Activated naive CD8-positive, alpha-beta T cell treated with anti-CD3 and anti-CD28 coated beads, Interleukin-2, amount 10 ng/mL, durations not matched to agents 7 days and 5 days (primary cell): ENCODE measurements around the gene LRTM2. TPM values are rescaled to one million over a fixed set of nuclear protein-coding genes. Genes with fewer than 3 reads are reported as not detected.

Experiments used
- ATAC-seq: fragments of 150-1000 bp; cut with Tn5 transposase; one replicate; pipeline ENCODE4 v1.10.0; 2021; ENCODE audit warnings: low read depth, moderate library complexity
- POLR2A ChIA-PET: fragments of 350-600 bp; sonication (Branson Sonifier 250); formaldehyde crosslinking; loops from one replicate; lab custom pipeline; 2021; ENCODE audit warnings: antibody characterized with exemption; lab: Charles Lee
- DNase-seq: peaks from one replicate; pipeline ENCODE4 v3.0.0; 2021
- H3K27ac Mint-ChIP-seq: one replicate; pipeline ENCODE4 v1.8.0; 2022; ENCODE audit warnings: mild to moderate bottlenecking, mixed read lengths
- H3K27me3 Mint-ChIP-seq: one replicate; pipeline ENCODE4 v1.8.0; 2022; ENCODE audit warnings: mild to moderate bottlenecking, moderate library complexity, mixed read lengths
- H3K36me3 Mint-ChIP-seq: one replicate; pipeline ENCODE4 v1.8.0; 2021; ENCODE audit warnings: mild to moderate bottlenecking, mixed read lengths
- H3K4me1 Mint-ChIP-seq: one replicate; pipeline ENCODE4 v1.8.0; 2021; ENCODE audit warnings: mixed read lengths
- H3K4me3 Mint-ChIP-seq: one replicate; pipeline ENCODE4 v1.8.0; 2022; ENCODE audit warnings: mild to moderate bottlenecking, moderate library complexity, mixed read lengths
- H3K9me3 Mint-ChIP-seq: one replicate; pipeline ENCODE4 v1.8.0; 2021; ENCODE audit warnings: mixed read lengths
- total RNA-seq, 2 experiments: library from RNA; stranded (reverse); gene quantifications; one replicate each; pipeline ENCODE4 v1.2.3, GENCODE V29; 2021

LRTM2 gene
- total RNA-seq, 2 experiments from 2014 or later, result not detected

GRCh38 chr12:1869145-1869544 is 48.8 kb downstream of the LRTM2 start:
- H3K9me3 Mint-ChIP-seq, result peaks cover 1% of the 10 kb centered on the region
- H3K4me1 Mint-ChIP-seq, result no peaks in the 10 kb centered on the region
- H3K4me3 Mint-ChIP-seq, result no peak overlapping the region
- H3K36me3 Mint-ChIP-seq, result no peaks in the 10 kb centered on the region
- H3K27ac Mint-ChIP-seq, result no peak overlapping the region
- DNase-seq, result no peak
- POLR2A ChIA-PET, result no interaction called here
- peaks cover 21% of the 10 kb centered on the region for H3K27me3 Mint-ChIP-seq
- no peak for ATAC-seq

GRCh38 chr12:1870086-1870485 is 49.7 kb downstream of the LRTM2 start:
- Mint-ChIP-seq H3K9me3 (peaks cover 1% of the 10 kb centered on the region), H3K4me1 (no peaks in the 10 kb centered on the region)
- DNase-seq, result no peak

DNA sequence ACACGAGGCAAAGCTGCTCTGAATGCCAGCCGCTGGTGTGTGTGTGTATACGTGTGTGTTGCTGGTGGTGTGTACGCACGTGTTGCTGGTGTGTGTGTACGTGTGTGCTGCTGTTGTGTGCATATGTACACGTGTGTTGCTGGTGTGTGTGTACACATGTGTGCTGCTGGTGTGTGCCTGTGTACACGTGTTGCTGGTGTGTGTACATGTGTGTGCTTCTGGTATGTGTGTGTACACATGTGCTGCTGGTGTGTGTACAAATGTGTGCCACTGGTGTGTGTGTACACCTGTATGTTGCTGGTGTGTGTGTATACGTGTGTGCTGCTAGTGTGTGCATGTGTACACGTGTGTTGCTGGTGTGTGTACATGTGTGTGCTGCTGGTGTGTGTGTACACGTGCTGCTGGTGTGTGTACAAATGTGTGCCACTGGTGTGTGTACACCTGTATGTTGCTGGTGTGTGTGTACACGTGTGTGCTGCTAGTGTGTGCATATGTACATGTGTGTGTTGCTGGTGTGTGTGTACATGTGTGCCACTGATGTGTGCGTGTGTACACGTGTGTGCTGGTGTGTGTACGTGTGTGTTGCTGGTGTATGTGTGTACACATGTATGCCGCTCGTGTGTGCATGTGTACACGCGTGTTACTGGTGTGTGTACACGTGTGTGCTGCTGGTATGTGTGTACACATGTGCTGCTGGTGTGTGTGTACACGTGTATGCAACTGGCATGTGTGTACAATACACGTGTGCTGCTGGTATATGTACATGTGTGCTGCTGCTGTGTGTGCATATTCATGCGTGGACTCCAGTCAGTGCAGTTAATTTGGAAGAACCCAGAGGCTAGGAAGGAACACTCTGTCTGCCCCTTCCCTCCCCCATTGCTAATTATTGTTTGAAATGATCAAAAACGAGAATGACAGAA is 50.9 kb downstream of the LRTM2 start:
- Mint-ChIP-seq H3K27me3 (peaks cover 13% of the 10 kb centered on the region), H3K4me3 (no peak overlapping the region), H3K36me3 (no peaks in the 10 kb centered on the region), H3K9me3 (peaks cover 1% of the 10 kb centered on the region), H3K27ac (no peak overlapping the region), H3K4me1 (no peaks in the 10 kb centered on the region)
- ATAC-seq, result no peak
- POLR2A ChIA-PET, result no interaction called here
- DNase-seq, result no peak

More at GRCh38 chr12:1870086-1870485, 49.7 kb downstream of the LRTM2 start:
- Mint-ChIP-seq H3K36me3 (no peaks in the 10 kb centered on the region), H3K27me3 (peaks cover 20% of the 10 kb centered on the region), H3K4me3 (no peak overlapping the region), H3K27ac (no peak overlapping the region)
- POLR2A ChIA-PET, result no interaction called here
- ATAC-seq, result no peak

GRCh38 chr12:1872001-1872400 is 51.6 kb downstream of the LRTM2 start:
- Mint-ChIP-seq H3K27me3 (peaks cover 8% of the 10 kb centered on the region), H3K4me3 (no peak overlapping the region), H3K27ac (no peak overlapping the region), H3K36me3 (no peaks in the 10 kb centered on the region), H3K4me1 (no peaks in the 10 kb centered on the region), H3K9me3 (peaks cover 1% of the 10 kb centered on the region)
- DNase-seq, result no peak
- POLR2A ChIA-PET, result no interaction called here
- no peak for ATAC-seq

DNA sequence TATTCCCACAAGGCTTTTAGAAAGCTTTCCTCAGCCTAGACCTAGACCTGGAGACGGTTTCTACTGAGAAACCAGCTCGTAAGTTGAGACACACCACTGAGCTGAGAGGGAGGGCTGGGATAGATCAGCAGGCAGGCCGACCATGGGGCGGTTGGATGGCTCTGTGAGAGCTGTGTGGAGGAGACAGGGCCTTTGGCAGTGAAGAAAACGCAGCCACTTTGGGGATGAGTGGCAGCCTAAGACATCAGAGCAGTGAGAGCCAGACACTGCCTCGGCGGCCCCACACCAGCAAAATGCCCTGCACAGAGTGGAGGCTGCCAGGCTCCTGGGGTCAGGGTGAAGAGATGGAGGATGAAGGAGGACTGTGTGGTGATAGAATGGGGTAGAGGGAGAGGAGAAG is 52.1 kb downstream of the LRTM2 start:
- ATAC-seq, result no peak
- no peaks in the 10 kb centered on the region for H3K36me3 Mint-ChIP-seq
- no peak overlapping the region for H3K4me3 Mint-ChIP-seq
- no peak for DNase-seq
- peaks cover 4% of the 10 kb centered on the region for H3K27me3 Mint-ChIP-seq
- no peak overlapping the region for H3K27ac Mint-ChIP-seq
- peaks cover 1% of the 10 kb centered on the region for H3K9me3 Mint-ChIP-seq
- POLR2A ChIA-PET, result no interaction called here
- no peaks in the 10 kb centered on the region for H3K4me1 Mint-ChIP-seq

- H3K4me1 Mint-ChIP-seq, result no peaks in the 10 kb centered on the region
- H3K4me3 Mint-ChIP-seq, result no peak overlapping the region
- DNase-seq (no peak), ATAC-seq (no peak)
- POLR2A ChIA-PET, result no interaction called here
- no peak overlapping the region for H3K27ac Mint-ChIP-seq
- peaks cover 2% of the 10 kb centered on the region for H3K27me3 Mint-ChIP-seq
- H3K36me3 Mint-ChIP-seq, result no peaks in the 10 kb centered on the region
- H3K9me3 Mint-ChIP-seq, result peaks cover 1% of the 10 kb centered on the region
Measured at GRCh38 chr12:1873531-1874510, 53.5 kb downstream of the LRTM2 start.

GRCh38 chr12:1875608-1876007 is 55.2 kb downstream of the LRTM2 start:
- Mint-ChIP-seq H3K27ac (no peak overlapping the region), H3K9me3 (no peaks in the 10 kb centered on the region), H3K27me3 (peaks cover 2% of the 10 kb centered on the region), H3K4me1 (no peaks in the 10 kb centered on the region), H3K36me3 (no peaks in the 10 kb centered on the region), H3K4me3 (no peak overlapping the region)
- POLR2A ChIA-PET, result no interaction called here
- ATAC-seq (no peak), DNase-seq (no peak)

- H3K9me3 Mint-ChIP-seq, result no peaks in the 10 kb centered on the region
- H3K27me3 Mint-ChIP-seq, result peaks cover 2% of the 10 kb centered on the region
- no peak for DNase-seq
- H3K4me3 Mint-ChIP-seq, result no peak overlapping the region
- no peaks in the 10 kb centered on the region for H3K36me3 Mint-ChIP-seq
- H3K27ac Mint-ChIP-seq, result no peak overlapping the region
- no peaks in the 10 kb centered on the region for H3K4me1 Mint-ChIP-seq
- ATAC-seq, result no peak
- POLR2A ChIA-PET, result no interaction called here
Measured at GRCh38 chr12:1876086-1876485, 55.7 kb downstream of the LRTM2 start.

GRCh38 chr12:1877169-1877878 is 57.0 kb downstream of the LRTM2 start:
- Mint-ChIP-seq H3K36me3 (no peaks in the 10 kb centered on the region), H3K9me3 (no peaks in the 10 kb centered on the region), H3K27me3 (peaks cover 2% of the 10 kb centered on the region), H3K27ac (no peak overlapping the region), H3K4me1 (no peaks in the 10 kb centered on the region), H3K4me3 (no peak overlapping the region)
- DNase-seq, result no peak
- POLR2A ChIA-PET, result no interaction called here
- ATAC-seq, result no peak

DNA sequence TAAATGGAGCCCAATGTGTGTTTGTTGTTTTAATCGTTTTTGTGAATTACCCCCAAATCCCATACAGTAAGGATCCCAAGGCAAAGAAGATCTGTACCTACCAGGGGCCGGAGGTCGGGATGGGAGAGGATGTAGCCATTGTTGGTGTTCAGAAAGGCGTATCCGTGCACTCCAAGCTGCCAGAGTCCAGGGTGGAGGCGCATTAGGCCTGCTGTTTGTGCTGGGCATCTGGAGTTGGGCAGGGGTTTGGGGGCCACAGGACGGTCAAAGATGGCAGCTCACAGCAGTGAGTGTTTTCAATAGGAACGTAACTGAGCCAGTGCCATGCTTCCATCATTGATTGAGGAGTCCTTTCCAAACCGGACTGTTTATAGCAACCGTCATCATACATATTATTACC is 57.8 kb downstream of the LRTM2 start:
- H3K36me3 Mint-ChIP-seq, result no peaks in the 10 kb centered on the region
- no peak overlapping the region for H3K4me3 Mint-ChIP-seq
- POLR2A ChIA-PET, result no interaction called here
- no peak for DNase-seq
- no peak overlapping the region for H3K27ac Mint-ChIP-seq
- no peaks in the 10 kb centered on the region for H3K9me3 Mint-ChIP-seq
- no peak for ATAC-seq
- H3K27me3 Mint-ChIP-seq, result no peaks in the 10 kb centered on the region
- H3K4me1 Mint-ChIP-seq, result no peaks in the 10 kb centered on the region

DNA sequence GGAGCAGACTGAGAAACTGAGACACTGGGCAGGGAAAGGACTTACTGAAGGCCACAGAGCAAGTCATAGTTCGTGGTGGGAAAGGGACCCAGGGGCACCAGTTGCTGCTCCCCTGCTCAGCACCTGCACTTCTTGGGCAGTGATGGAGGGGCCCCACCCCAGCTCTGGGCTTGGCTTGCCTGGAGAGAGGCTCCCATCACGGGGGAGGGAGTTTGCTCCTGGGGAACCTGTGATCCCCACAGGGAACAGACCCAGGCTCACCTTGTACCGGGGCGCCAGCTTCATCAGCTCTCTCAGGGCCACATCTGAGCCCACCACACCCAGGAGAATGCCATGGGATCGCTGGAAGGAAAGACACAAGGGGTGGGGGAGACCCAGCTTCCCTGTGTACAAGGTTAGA is 58.3 kb downstream of the LRTM2 start:
- no peak overlapping the region for H3K4me3 Mint-ChIP-seq
- no peak overlapping the region for H3K27ac Mint-ChIP-seq
- no peaks in the 10 kb centered on the region for H3K36me3 Mint-ChIP-seq
- no peaks in the 10 kb centered on the region for H3K9me3 Mint-ChIP-seq
- H3K27me3 Mint-ChIP-seq, result no peaks in the 10 kb centered on the region
- POLR2A ChIA-PET, result no interaction called here
- ATAC-seq, result no peak
- DNase-seq, result no peak
- no peaks in the 10 kb centered on the region for H3K4me1 Mint-ChIP-seq

DNA sequence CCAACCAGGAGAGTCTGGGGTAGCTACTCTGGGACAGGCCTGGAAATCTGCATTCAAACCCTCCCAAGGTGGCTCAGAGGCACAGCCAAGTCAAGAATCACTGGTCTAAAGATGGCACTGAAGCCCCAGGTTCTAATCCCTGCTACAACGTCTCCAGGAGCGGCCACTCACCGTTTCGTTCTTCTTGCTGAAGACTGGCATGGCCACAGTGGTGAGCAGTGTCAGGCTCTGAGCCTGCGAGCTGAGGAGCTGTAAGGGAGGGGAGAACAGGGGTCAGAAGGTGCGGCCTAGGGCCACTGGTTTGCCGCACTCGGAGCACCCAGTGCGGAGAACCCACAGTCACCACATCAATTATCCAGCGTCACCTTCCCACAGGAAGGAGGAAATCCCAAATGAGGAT is 59.3 kb downstream of the LRTM2 start:
- Mint-ChIP-seq H3K27me3 (no peaks in the 10 kb centered on the region), H3K9me3 (no peaks in the 10 kb centered on the region), H3K4me3 (no peak overlapping the region), H3K36me3 (no peaks in the 10 kb centered on the region), H3K4me1 (no peaks in the 10 kb centered on the region), H3K27ac (no peak overlapping the region)
- POLR2A ChIA-PET, result no interaction called here
- no peak for DNase-seq
- no peak for ATAC-seq

DNA sequence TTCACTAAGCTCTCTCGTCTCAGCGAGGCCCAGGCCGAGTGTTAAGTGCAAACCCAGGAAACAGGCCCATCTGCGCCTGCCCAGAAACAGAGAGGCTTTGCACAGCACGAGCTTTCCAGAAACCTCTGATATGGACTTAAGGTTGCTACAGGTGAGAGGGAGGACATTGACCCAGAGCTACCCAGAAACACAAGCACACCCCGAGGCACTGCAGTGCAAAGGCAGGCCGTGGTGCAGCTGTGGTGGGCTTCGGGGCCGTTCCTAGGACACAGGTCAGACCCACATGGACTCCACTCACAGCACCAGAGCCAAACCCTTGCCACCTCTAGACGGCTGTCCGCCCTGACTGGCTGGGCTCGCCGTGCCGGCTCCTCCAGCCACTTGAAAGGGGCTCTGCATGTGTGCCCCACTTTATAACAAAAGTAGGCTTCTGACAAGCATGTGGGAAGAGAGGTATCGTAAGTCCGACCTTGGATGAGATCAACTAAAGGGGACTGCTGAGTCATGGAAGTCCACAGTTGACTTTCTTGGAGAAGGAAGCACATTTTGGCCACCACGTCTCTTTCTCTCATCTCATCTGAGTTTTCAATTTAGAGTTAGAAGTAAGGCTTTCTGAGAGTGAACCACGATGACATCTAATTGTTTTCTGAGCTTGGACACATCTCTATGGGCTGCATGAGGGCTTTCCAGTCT is 59.9 kb downstream of the LRTM2 start:
- H3K27ac Mint-ChIP-seq, result no peak overlapping the region
- H3K4me3 Mint-ChIP-seq, result no peak overlapping the region
- DNase-seq, result no peak
- ATAC-seq, result no peak
- H3K9me3 Mint-ChIP-seq, result no peaks in the 10 kb centered on the region
- no peaks in the 10 kb centered on the region for H3K4me1 Mint-ChIP-seq
- no peaks in the 10 kb centered on the region for H3K27me3 Mint-ChIP-seq
- POLR2A ChIA-PET, result no interaction called here
- H3K36me3 Mint-ChIP-seq, result no peaks in the 10 kb centered on the region
